ENCODE measurements around the gene GPR137.

Gene GPR137

DNA sequence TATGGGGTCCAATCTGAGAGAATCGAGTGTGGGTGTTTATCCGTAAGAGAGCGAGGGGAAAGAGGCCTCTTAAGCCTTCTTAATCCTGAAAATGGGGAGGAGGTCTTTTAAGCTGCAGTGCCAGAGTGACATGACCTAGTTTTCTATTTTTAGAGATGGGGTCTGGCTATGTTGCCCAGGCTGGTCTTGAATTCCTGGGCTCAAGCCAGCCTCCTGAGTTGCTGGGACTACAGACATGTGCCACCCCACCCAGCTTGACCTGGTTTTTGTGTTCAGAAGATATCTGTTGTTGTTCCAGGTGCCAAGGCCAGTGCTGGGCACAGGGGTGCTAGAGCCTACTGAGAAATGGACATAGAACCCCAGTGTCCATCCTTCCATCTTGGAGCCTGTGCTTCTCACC, 2.6 kb upstream of the GPR137 start:
- TF ChIP-seq TAF1 (IDR thresholded peaks at IDR 0.05; ENCODE audit: borderline replicate concordance, insufficient read depth, low read length) (no peak), SIN3A (IDR thresholded peaks at IDR 0.05; ENCODE audit: borderline replicate concordance, insufficient read depth, low read length) (no peak), FOXP2 (optimal IDR thresholded peaks at IDR 0.05; ENCODE audit: borderline replicate concordance, extremely low read depth, extremely low read length, insufficient read depth) (no peak), POLR2AphosphoS5 (IDR thresholded peaks at IDR 0.05; ENCODE audit: low read depth, low read length) (no peak)
- TF ChIP-seq, protein P1, sequence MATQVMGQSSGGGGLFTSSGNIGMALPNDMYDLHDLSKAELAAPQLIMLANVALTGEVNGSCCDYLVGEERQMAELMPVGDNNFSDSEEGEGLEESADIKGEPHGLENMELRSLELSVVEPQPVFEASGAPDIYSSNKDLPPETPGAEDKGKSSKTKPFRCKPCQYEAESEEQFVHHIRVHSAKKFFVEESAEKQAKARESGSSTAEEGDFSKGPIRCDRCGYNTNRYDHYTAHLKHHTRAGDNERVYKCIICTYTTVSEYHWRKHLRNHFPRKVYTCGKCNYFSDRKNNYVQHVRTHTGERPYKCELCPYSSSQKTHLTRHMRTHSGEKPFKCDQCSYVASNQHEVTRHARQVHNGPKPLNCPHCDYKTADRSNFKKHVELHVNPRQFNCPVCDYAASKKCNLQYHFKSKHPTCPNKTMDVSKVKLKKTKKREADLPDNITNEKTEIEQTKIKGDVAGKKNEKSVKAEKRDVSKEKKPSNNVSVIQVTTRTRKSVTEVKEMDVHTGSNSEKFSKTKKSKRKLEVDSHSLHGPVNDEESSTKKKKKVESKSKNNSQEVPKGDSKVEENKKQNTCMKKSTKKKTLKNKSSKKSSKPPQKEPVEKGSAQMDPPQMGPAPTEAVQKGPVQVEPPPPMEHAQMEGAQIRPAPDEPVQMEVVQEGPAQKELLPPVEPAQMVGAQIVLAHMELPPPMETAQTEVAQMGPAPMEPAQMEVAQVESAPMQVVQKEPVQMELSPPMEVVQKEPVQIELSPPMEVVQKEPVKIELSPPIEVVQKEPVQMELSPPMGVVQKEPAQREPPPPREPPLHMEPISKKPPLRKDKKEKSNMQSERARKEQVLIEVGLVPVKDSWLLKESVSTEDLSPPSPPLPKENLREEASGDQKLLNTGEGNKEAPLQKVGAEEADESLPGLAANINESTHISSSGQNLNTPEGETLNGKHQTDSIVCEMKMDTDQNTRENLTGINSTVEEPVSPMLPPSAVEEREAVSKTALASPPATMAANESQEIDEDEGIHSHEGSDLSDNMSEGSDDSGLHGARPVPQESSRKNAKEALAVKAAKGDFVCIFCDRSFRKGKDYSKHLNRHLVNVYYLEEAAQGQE (IDR thresholded peaks at IDR 0.05; ENCODE audit: insufficient read depth in 1 of 2, low read depth in 2 of 2, low read length in 2 of 2), result no peak

DNA sequence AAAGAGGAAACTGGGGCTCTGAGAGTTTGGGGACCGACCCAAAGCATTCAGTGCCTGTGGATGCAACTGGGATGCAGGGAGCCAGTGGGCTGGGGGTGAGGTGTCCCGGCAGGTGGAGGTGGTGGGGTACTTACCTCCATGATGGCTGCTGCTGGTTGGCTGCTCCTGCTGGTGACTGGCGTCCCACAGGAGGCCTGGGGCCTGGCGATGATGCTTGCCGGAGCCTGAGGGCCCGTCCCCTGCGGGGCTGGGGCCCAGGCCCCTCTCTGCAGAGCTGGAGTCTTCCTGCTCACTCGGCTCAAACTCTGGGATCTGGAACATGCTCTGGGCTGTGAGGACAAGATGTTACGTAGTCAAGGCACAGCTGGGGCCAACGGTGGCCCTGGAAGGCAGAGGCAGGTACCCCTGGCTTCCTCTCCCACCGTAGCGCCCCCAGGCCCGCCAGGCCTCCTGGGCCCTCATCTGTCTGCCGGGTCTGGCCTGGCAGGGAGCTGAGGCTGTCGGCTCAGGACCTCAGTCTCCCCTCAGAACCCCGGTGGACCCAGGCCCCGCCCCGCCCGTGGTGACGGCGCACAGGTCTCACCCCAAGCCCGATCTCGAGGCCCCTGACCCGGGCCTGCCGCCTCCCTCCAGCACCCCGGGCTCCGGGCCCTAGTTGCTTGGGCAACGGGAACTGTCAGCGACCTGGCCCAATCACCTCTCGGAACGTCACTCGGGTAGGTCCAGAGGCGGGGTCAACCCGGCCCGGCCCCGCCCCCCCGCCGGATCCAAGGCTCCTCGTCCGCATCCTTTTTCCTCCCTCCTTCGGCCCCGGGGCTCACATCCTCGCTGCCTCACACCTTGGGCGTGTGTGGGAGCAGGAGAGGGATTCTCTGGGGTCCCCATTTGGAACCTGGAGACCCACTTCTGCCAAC, 1.3 kb upstream of the GPR137 start, which contains the start of gene BAD:
BAD (minus strand) TSS at position 618 of the 914 bp plus-strand sequence; CDS start at position 321, 297 bp downstream.
- TF ChIP-seq TAF1 (IDR thresholded peaks at IDR 0.05; ENCODE audit: borderline replicate concordance, insufficient read depth, low read length) (peak; percentile 54; the same call in 1 of the 2 replicates), FOXP2 (optimal IDR thresholded peaks at IDR 0.05; ENCODE audit: borderline replicate concordance, extremely low read depth, extremely low read length, insufficient read depth) (peak; percentile 13), SIN3A (IDR thresholded peaks at IDR 0.05; ENCODE audit: borderline replicate concordance, insufficient read depth, low read length) (no peak; the same call in 1 of the 2 replicates), POLR2AphosphoS5 (IDR thresholded peaks at IDR 0.05; ENCODE audit: low read depth, low read length) (peak; percentile 85)
- TF ChIP-seq, protein P1 (IDR thresholded peaks at IDR 0.05; ENCODE audit: insufficient read depth in 1 of 2, low read depth in 2 of 2, low read length in 2 of 2), result no peak

DNA sequence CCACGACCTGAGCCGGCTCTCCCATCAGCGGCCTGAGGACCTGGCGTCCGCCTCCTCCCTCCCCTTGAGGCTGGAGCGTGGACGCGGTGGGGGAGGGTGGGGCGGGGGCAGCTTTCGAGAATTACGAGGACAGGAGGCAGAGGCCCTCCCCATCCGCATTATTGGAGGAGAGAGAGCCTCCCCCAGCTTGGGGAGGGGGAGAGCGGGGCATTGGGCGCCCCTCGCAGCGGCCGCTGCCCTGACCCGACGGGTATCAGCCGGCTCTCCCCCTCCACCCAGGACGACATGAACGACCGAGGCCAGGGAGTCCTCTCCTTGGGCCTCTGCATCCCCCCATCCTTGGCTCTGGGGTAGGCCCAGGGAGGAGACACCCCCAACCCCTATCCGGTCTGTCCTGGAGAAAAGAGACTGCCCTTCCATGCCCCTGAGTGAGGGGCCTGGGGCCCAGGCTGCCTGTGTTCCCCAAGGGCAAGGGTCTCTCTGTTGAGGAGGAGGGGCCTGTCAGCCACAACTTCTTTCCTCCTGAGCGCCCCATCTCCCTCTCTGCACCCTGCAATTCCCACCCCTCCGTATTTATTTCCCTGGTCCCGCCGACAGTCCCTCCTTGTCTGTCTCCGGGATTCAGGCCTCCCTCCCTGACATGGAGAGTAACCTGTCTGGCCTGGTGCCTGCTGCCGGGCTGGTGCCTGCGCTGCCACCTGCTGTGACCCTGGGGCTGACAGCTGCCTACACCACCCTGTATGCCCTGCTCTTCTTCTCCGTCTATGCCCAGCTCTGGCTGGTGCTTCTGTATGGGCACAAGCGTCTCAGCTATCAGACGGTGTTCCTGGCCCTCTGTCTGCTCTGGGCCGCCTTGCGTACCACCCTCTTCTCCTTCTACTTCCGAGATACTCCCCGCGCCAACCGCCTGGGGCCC, 495 bp downstream of the GPR137 start:
- TF ChIP-seq FOXP2 (optimal IDR thresholded peaks at IDR 0.05; ENCODE audit: borderline replicate concordance, extremely low read depth, extremely low read length, insufficient read depth) (no peak), POLR2AphosphoS5 (IDR thresholded peaks at IDR 0.05; ENCODE audit: low read depth, low read length) (no peak), SIN3A (IDR thresholded peaks at IDR 0.05; ENCODE audit: borderline replicate concordance, insufficient read depth, low read length) (no peak), TAF1 (IDR thresholded peaks at IDR 0.05; ENCODE audit: borderline replicate concordance, insufficient read depth, low read length) (no peak)
- TF ChIP-seq, protein P1 (IDR thresholded peaks at IDR 0.05; ENCODE audit: insufficient read depth in 1 of 2, low read depth in 2 of 2, low read length in 2 of 2), result no peak

DNA sequence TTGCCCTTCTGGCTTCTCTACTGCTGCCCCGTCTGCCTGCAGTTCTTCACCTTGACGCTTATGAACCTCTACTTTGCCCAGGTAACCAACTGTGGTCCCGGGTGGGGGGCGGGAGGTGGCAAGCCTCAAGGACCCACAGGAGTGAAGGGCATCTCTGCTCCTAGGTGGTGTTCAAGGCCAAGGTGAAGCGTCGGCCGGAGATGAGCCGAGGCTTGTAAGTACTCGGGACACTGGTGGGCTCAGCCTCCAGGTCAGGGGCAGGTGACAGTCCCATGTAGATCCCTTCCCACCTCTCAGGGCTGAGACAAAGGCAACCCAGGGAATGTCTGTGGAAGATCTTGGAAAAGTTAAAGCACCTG, 1.1 kb downstream of the GPR137 start:
- TF ChIP-seq SIN3A (IDR thresholded peaks at IDR 0.05; ENCODE audit: borderline replicate concordance, insufficient read depth, low read length) (no peak), TAF1 (IDR thresholded peaks at IDR 0.05; ENCODE audit: borderline replicate concordance, insufficient read depth, low read length) (no peak), FOXP2 (optimal IDR thresholded peaks at IDR 0.05; ENCODE audit: borderline replicate concordance, extremely low read depth, extremely low read length, insufficient read depth) (no peak), POLR2AphosphoS5 (IDR thresholded peaks at IDR 0.05; ENCODE audit: low read depth, low read length) (no peak)
- TF ChIP-seq, protein P1 (IDR thresholded peaks at IDR 0.05; ENCODE audit: insufficient read depth in 1 of 2, low read depth in 2 of 2, low read length in 2 of 2), result no peak
